Measurements from ENCODE around the gene KIF1A. TPM values are rescaled to one million over a fixed set of nuclear protein-coding genes. Genes with fewer than 3 reads are reported as not detected.

KIF1A gene
- total RNA-seq, 4 donors from 2014 or later = 1.2 to 6.9 (median 4.1) TPM

DNA sequence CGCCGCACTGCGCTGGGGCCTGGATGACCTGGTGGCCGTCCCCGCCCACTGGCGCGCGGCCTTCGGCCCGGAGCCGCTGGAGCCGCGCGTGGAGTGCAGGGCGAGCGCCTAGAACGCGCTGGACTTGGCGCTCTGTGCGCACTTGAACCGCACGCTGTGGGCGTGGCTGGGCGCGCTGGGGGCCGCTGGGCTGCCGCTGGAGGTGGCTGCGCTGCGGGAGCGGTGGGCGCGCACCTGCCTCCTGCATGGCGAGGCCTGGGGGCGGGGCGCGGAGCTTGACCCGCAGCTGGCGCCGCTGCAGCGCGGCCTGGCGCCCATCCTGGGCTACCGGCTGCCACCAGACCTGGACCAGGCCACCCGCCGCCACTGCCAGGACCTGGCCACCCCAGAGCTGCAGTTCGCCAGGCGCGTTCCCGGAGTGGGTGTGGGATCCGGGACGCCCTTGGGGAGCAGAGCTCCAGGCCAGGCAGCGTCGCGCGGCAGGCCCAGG is 147.3 kb downstream of the KIF1A start:
- 0% methylated on average over 2 of the region's 55 CpGs; no CpG with 5 or more reads in 1 of the 2 donors for WGBS, 2 donors
- no peaks in the 10 kb centered on the region for H3K9me3 ChIP-seq
- H3K4me1 ChIP-seq = no peaks in the 10 kb centered on the region
- H3K36me3 ChIP-seq = no peaks in the 10 kb centered on the region
- no peaks in the 10 kb centered on the region for H3K27me3 ChIP-seq
- no peak for TF ChIP-seq POLR2A (IDR thresholded peaks at IDR 0.05)
- TF ChIP-seq, protein P1, sequence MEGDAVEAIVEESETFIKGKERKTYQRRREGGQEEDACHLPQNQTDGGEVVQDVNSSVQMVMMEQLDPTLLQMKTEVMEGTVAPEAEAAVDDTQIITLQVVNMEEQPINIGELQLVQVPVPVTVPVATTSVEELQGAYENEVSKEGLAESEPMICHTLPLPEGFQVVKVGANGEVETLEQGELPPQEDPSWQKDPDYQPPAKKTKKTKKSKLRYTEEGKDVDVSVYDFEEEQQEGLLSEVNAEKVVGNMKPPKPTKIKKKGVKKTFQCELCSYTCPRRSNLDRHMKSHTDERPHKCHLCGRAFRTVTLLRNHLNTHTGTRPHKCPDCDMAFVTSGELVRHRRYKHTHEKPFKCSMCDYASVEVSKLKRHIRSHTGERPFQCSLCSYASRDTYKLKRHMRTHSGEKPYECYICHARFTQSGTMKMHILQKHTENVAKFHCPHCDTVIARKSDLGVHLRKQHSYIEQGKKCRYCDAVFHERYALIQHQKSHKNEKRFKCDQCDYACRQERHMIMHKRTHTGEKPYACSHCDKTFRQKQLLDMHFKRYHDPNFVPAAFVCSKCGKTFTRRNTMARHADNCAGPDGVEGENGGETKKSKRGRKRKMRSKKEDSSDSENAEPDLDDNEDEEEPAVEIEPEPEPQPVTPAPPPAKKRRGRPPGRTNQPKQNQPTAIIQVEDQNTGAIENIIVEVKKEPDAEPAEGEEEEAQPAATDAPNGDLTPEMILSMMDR (IDR thresholded peaks at IDR 0.05) = no peak
- DNase-seq = no peak
- no peak overlapping the region for H3K27ac ChIP-seq
- intact Hi-C loops (cut with DNase I) = no loop called here
- no peak overlapping the region for H3K4me3 ChIP-seq (replicated peaks in 1 of 3)

DNA sequence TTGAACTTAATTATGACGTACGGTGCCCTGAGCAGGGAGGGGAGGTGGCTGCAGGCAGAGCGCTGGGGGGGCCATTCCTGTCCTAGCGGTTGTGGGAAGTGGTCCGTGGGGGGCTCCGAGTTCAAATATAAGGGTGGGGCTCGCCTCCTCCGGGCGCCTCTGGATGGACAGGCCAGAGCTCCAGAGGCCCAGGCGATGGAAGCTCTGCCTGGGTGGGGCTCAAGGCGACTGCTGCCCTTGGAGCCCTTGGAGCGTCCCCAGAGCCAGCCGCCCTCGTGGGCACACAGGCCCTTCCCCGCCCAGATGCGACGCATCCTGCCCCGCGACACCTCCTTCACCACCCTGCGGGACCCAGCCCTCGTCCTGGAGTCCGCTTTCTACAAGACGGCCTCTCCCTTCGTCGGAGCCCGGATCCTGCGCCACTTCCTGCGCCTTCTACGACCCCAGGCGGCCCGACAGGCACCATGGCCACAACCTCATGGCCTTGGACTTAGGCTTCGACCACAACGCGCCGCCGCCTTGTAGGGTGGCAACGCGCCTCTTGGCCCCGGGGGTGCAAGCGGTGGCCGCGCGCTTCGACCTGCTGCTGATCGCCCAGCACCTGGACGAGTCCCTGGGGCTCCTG is 147.8 kb downstream of the KIF1A start:
- H3K9me3 ChIP-seq = no peaks in the 10 kb centered on the region
- H3K27me3 ChIP-seq = no peaks in the 10 kb centered on the region
- no peaks in the 10 kb centered on the region for H3K36me3 ChIP-seq
- DNase-seq = no peak
- no peak overlapping the region for H3K27ac ChIP-seq
- no peaks in the 10 kb centered on the region for H3K4me1 ChIP-seq
- TF ChIP-seq, protein P1 (IDR thresholded peaks at IDR 0.05) = no peak
- TF ChIP-seq POLR2A (IDR thresholded peaks at IDR 0.05) = no peak
- 51 to 64% methylated on average over 23 to 35 of the region's 46 CpGs for WGBS, 2 donors
- intact Hi-C loops (cut with DNase I) = no loop called here
- H3K4me3 ChIP-seq (replicated peaks in 1 of 3) = no peak overlapping the region

DNA sequence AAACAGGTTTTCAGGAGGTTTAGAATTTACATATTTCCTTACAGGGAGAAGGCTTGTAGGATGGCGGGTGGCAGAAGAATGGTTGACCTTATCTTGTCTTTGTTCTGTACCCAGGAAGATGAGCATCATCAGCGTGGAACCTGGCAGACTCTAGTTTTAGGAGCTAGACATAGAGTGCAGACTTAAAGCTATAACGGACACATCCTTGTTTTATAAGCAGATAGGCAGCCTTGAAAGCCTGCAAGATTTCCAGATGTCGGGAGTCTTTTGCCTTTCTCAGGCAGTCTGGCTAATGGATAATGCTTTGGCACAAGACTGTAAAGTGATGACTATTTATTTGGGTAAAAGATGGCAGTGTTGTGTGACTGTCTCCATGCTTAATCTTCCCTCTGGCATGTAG is 149.1 kb downstream of the KIF1A start:
- TF ChIP-seq, protein P1 (IDR thresholded peaks at IDR 0.05) = no peak
- intact Hi-C loops (cut with DNase I) = no loop called here
- H3K36me3 ChIP-seq = no peaks in the 10 kb centered on the region
- H3K27ac ChIP-seq = no peak overlapping the region
- H3K9me3 ChIP-seq = no peaks in the 10 kb centered on the region
- WGBS, 2 donors = 87 to 91% methylated on average over 4 of the region's 4 CpGs
- H3K27me3 ChIP-seq = no peaks in the 10 kb centered on the region
- no peak for DNase-seq
- H3K4me1 ChIP-seq = no peaks in the 10 kb centered on the region
- H3K4me3 ChIP-seq (replicated peaks in 1 of 3) = no peak overlapping the region

DNA sequence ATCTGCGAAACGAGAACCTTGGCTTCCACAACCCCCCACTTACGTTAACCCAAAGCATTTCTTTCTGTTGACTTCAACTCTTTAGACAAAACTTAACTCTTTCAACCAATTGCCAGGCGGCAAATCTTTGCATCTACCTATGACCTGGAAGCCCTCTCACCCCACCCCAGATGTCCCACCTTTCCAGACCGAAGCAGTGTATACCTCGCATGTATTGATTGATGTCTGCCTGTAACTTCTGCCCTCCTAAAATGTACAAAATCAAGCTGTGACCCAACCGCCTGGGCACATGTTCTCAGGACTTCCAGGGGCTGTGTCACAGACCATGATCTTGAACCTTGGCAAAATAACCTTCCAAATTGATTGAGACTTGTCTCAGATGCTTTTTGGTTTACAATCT is 149.6 kb downstream of the KIF1A start:
- intact Hi-C loops (cut with DNase I) = no loop called here
- DNase-seq = no peak
- Histone ChIP-seq H3K36me3 (no peaks in the 10 kb centered on the region), H3K4me1 (no peaks in the 10 kb centered on the region), H3K4me3 (replicated peaks in 1 of 3) (no peak overlapping the region), H3K27me3 (no peaks in the 10 kb centered on the region), H3K27ac (no peak overlapping the region), H3K9me3 (no peaks in the 10 kb centered on the region)
- TF ChIP-seq POLR2A (IDR thresholded peaks at IDR 0.05) = no peak
- TF ChIP-seq, protein P1 (IDR thresholded peaks at IDR 0.05) = no peak
- WGBS, 2 donors = 81 to 84% methylated on average over 7 of the region's 7 CpGs

DNA sequence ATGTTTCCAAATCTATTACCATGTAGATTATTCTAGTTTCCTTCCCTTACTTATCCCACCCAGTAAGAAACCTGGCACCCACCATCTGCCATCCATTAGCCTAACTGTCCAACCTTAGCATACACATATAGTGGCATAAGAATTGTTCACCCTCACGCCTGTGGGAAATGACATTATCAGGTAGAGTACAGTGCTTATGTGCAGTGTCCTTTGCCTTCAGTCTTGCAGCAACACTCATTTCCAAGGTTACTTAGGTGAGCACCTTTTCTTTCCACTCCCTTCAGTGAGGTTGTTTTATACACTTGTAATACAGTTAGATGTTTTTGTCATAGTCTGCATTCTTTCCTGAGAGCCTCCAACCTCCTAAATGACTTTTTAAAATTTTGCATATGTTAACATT is 155.4 kb downstream of the KIF1A start:
- no peaks in the 10 kb centered on the region for H3K9me3 ChIP-seq
- H3K36me3 ChIP-seq = no peaks in the 10 kb centered on the region
- no peak for TF ChIP-seq POLR2A (IDR thresholded peaks at IDR 0.05)
- TF ChIP-seq, protein P1 (IDR thresholded peaks at IDR 0.05) = no peak
- 83 to 96% methylated on average over 1 of the region's 1 CpG for WGBS, 2 donors
- H3K4me3 ChIP-seq (replicated peaks in 1 of 3) = no peak overlapping the region
- no peaks in the 10 kb centered on the region for H3K27me3 ChIP-seq
- DNase-seq = no peak
- no peaks in the 10 kb centered on the region for H3K4me1 ChIP-seq
- intact Hi-C loops (cut with DNase I) = no loop called here
- H3K27ac ChIP-seq = no peak overlapping the region

Small RNAs within 50 kb of the gene (small RNA-seq; reads per million reads assigned to genes)
- gene AC011298.3 = not detected

Other genes with a start within 250 kb of the KIF1A start
- 10 to 100 TPM; 19.3 to 25.3 (median 21.7) TPM for gene CAPN10, start 233.5 kb downstream of the KIF1A start, total RNA-seq
- 1 to 10 TPM in 2 of 4 donors, under 1 TPM in 2; 0.29 to 1.7 (median 1.0) TPM for gene GPR35, start 194.7 kb downstream of the KIF1A start, total RNA-seq
- gene AQP12B, start 137.3 kb downstream of the KIF1A start, total RNA-seq = under 1 TPM in 1 of 4 donors, not detected in 3; 0.13 TPM
- not detected for gene AQP12A, start 128.4 kb downstream of the KIF1A start, total RNA-seq
- gene AGXT, start 48.6 kb upstream of the KIF1A start, total RNA-seq = not detected
- under 1 TPM in 2 of 4 donors, not detected in 2; 0.33 to 0.81 TPM for gene MAB21L4, start 75.9 kb upstream of the KIF1A start, total RNA-seq
- gene CROCC2, start 86.1 kb upstream of the KIF1A start, total RNA-seq = not detected
- gene SNED1, start 178.4 kb upstream of the KIF1A start, total RNA-seq = 100 to 1,000 TPM in 1 of 4 donors, 10 to 100 TPM in 3; 47.7 to 122 (median 68.7) TPM